Breast epithelium (tissue), 4 donors: ENCODE results near the gene DSCAM. TPM values are rescaled to one million over a fixed set of nuclear protein-coding genes. Genes with fewer than 3 reads are reported as not detected.

Source experiments
- DNase-seq, 2 donors: peaks; one replicate each; pipeline ENCODE4 v3.0.0-alpha.2; 2019; ENCODE audit warnings: low spot score in 2 of 2
- H3K27ac ChIP-seq, 2 donors: fragments of 200-600 bp; sonication (generic) in 1 of 2; one replicate each; pipeline ENCODE4 v1.5.1; 2016 to 2019; ENCODE audit warnings: mild to moderate bottlenecking in 1 of 2
- H3K27me3 ChIP-seq, 2 donors: fragments of 200-600 bp; sonication (generic) in 1 of 2; one replicate each; pipeline versions ENCODE4 v1.5.1 to v1.6.0; 2017 to 2019; ENCODE audit warnings: control low read depth in 1 of 2, mild to moderate bottlenecking in 1 of 2
- H3K36me3 ChIP-seq: fragments of 200-600 bp; one replicate; pipeline ENCODE4 v1.5.1; 2019
- H3K4me1 ChIP-seq, 2 donors: fragments of 200-600 bp; sonication (generic); one replicate each; pipeline ENCODE4 v1.5.1; 2016 to 2019; ENCODE audit warnings: control low read depth in 1 of 2
- H3K4me3 ChIP-seq, 3 donors: fragments of 200-600 bp; sonication (generic); 1 replicate in 2 of 3; 2 replicates in 1 of 3; pipeline ENCODE4 v1.5.1; 2016 to 2019; ENCODE audit warnings: mild to moderate bottlenecking in 3 of 3, moderate library complexity in 2 of 3
- H3K9me3 ChIP-seq, 2 donors: fragments of 200-600 bp; sonication (generic) in 1 of 2; one replicate each; pipeline ENCODE4 v1.5.1; 2016 to 2019; ENCODE audit warnings: control low read depth in 1 of 2
- CTCF ChIP-seq, 3 donors: fragments of 450-650 bp; IDR thresholded peaks; one replicate each; pipeline ENCODE4 v1.5.1; 2016 to 2017; ENCODE audit warnings: antibody characterized with exemption in 3 of 3, mild to moderate bottlenecking in 3 of 3, moderate library complexity in 3 of 3
- POLR2A ChIP-seq: fragments of 450-650 bp; IDR thresholded peaks from one replicate; pipeline ENCODE4 v1.6.1; 2016; ENCODE audit warnings: antibody characterized with exemption, mild to moderate bottlenecking, moderate library complexity
- POLR2AphosphoS5 ChIP-seq, 3 donors: sonication (generic); formaldehyde crosslinking; IDR thresholded peaks; one replicate each; pipeline ENCODE4 v1.6.1; 2017; ENCODE audit warnings: antibody characterized with exemption in 3 of 3
- intact Hi-C: fragments of 100-400 bp; cut with DNase I; formaldehyde crosslinking; loops from one replicate; pipeline ENCODE4 v1.15.1; 2023; ENCODE audit warnings: low total_unique reads
- total RNA-seq, 3 donors: library from RNA; depleted of rRNA; stranded (reverse); fragments of >200 nt; gene quantifications; one replicate each; pipeline ENCODE4 v1.1.0, GENCODE V29; 2016

The DSCAM gene
- total RNA-seq, 3 donors from 2014 or later = 0.33 to 0.44 TPM; not detected in 1

DNA sequence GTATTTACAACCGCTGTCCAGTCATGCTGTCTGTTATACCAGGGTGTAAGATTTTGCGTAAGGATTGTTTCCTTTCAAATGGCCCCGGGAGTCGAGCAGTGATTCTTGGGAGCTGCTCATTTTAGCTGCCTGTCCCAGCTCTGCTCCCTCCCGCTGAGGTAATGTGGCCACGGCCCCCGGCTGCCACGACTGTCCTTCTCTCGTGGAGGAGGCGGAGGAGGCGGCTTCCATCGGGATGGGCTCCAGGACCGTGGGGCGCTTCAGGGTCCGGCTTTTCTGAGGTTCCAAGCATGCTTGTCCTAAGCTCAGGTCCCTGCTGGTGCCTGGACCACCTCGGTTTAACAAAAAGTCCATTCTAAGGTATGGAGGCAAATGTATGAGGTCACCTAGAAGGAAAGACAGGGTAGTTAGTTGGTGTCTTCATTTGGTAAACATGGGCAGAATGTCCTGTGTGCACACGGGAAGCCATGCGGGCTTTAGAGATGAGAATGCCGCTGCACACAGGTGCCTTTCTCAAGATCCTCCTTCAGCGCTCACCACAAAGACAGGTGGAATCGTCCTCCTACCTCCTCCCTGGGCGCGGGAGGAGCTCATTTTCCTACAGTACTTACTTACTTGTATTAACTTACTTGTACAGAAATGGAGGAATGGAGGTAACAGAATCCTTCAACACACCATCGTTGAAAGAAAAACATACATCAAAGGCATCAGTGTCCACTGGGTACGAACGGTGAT lies 833.8 kb downstream of the DSCAM start:
- no peak for DNase-seq
- no peak overlapping the region for H3K27ac ChIP-seq
- H3K36me3 ChIP-seq = no peaks in the 10 kb centered on the region
- H3K27me3 ChIP-seq = no peaks in the 10 kb centered on the region
- intact Hi-C loops = loop anchor here (5.0 kb wide), 1 partner anchor 514 kb away; no protein-coding TSS in a partner anchor
- H3K4me3 ChIP-seq = no peak overlapping the region
- no peaks in the 10 kb centered on the region for H3K4me1 ChIP-seq
- no peaks in the 10 kb centered on the region for H3K9me3 ChIP-seq
- TF ChIP-seq POLR2AphosphoS5 (IDR thresholded peaks at IDR 0.05) (no peak), POLR2A (no peak), CTCF (IDR thresholded peaks at IDR 0.05) (no peak)

DNA sequence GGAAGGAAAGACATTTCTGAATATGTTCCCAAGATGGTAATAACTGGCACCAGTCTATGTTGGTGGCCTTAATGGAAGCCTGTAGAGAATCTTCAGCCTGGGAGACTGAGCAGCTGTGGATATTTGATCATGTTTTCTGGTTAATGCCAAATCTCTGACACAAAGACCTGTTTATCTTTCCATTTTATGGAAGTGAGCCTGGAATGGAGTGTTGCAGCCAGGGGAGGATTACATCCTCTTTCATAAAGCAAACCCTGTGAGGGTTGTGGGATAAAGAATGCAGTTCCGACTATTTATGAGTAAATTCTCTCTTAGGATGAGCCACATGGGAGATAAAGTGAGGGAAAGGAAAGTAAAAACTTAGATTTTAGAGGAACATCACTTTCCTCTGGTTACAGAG lies 835.6 kb downstream of the DSCAM start:
- Histone ChIP-seq H3K4me1 (no peaks in the 10 kb centered on the region), H3K27me3 (no peaks in the 10 kb centered on the region), H3K9me3 (no peaks in the 10 kb centered on the region), H3K27ac (no peak overlapping the region), H3K4me3 (no peak overlapping the region), H3K36me3 (no peaks in the 10 kb centered on the region)
- no peak for TF ChIP-seq POLR2AphosphoS5 (IDR thresholded peaks at IDR 0.05)
- TF ChIP-seq CTCF (IDR thresholded peaks at IDR 0.05) = no peak
- no peak for TF ChIP-seq POLR2A
- no peak for DNase-seq
- intact Hi-C loops = loop anchor here (5.0 kb wide), 1 partner anchor 516 kb away; no protein-coding TSS in a partner anchor

GRCh38 chr21:40002978-40003377 lies 844.0 kb downstream of the DSCAM start:
- intact Hi-C loops = no loop called here

GRCh38 chr21:39984286-39984991 lies 862.5 kb downstream of the DSCAM start:
- DNase-seq = no peak
- H3K27me3 ChIP-seq = no peaks in the 10 kb centered on the region
- no peak overlapping the region for H3K27ac ChIP-seq
- H3K4me3 ChIP-seq = no peak overlapping the region
- intact Hi-C loops = no loop called here
- no peak for TF ChIP-seq POLR2A
- TF ChIP-seq CTCF (IDR thresholded peaks at IDR 0.05) = no peak
- TF ChIP-seq POLR2AphosphoS5 (IDR thresholded peaks at IDR 0.05) = no peak
- no peaks in the 10 kb centered on the region for H3K9me3 ChIP-seq
- no peaks in the 10 kb centered on the region for H3K36me3 ChIP-seq
- H3K4me1 ChIP-seq = no peaks in the 10 kb centered on the region

More at GRCh38 chr21:40002978-40003377, 844.0 kb downstream of the DSCAM start:
- TF ChIP-seq POLR2A = no peak
- TF ChIP-seq CTCF (IDR thresholded peaks at IDR 0.05) = no peak
- TF ChIP-seq POLR2AphosphoS5 (IDR thresholded peaks at IDR 0.05) = no peak
- Histone ChIP-seq H3K27ac (no peak overlapping the region), H3K9me3 (no peaks in the 10 kb centered on the region), H3K4me3 (no peak overlapping the region), H3K4me1 (no peaks in the 10 kb centered on the region), H3K27me3 (no peaks in the 10 kb centered on the region), H3K36me3 (no peaks in the 10 kb centered on the region)
- DNase-seq = no peak

GRCh38 chr21:39980241-39980820 lies 866.6 kb downstream of the DSCAM start:
- intact Hi-C loops = no loop called here
- TF ChIP-seq POLR2A = no peak
- TF ChIP-seq POLR2AphosphoS5 (IDR thresholded peaks at IDR 0.05) = no peak
- TF ChIP-seq CTCF (IDR thresholded peaks at IDR 0.05) = no peak
- Histone ChIP-seq H3K4me1 (no peaks in the 10 kb centered on the region), H3K9me3 (no peaks in the 10 kb centered on the region), H3K27me3 (peaks cover 0 to 6% of the 10 kb centered on the region in 2 donors), H3K4me3 (no peak overlapping the region), H3K27ac (no peak overlapping the region), H3K36me3 (no peaks in the 10 kb centered on the region)
- DNase-seq = no peak
